Stromal cell of bone marrow (primary cell): ENCODE measurements around the gene SCNN1B.
"Not testable (repeated sequence)": the region's sequence is repeated elsewhere in the genome, so short reads cannot be mapped to it uniquely, and the experiment has no call there.

ENCODE experiments used
- DNase-seq: peaks from one replicate; pipeline ENCODE4 v3.0.0-alpha.2; 2012; ENCODE audit warnings: low read depth

SCNN1B gene

DNA sequence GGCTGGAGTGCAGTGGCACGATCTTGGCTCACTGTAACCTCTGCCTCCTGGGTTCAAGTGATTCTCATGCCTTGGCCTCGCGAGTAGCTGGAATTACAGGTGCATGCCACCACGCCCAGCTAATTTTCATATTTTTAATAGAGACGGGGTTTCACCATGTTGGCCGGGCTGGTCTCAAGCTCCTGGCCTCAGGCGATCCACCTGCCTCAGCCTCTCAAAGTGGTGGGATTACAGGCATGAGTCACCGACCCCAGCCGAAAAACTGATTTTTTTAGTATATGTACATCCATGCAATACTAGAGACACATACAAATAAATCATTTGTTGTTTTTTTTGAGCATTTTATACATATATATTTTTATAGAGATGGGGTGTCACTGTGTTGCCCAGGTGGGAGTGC lies 79.6 kb downstream of the SCNN1B start:
- not testable (repeated sequence) for DNase-seq

DNA sequence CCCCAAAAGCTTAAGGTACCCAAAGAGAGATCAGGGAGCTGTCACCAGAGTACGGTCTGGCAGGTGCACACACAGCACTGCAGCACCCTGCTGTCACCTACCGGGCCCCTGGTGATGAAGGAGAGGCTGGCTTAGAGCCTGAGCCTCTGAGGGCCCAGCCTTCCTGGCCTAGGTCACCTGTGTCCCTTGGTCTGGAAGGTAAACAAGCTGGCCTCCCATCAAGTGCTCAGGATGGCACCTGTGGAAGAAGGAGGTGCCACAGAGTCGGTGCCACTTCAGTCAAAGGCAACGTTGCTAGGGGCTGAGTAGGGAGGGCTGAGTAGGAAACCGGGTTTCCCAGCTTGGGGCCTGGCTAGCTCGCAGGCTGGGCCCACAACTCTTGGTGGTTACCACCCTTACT lies 80.2 kb downstream of the SCNN1B start:
- no peak for DNase-seq

DNA sequence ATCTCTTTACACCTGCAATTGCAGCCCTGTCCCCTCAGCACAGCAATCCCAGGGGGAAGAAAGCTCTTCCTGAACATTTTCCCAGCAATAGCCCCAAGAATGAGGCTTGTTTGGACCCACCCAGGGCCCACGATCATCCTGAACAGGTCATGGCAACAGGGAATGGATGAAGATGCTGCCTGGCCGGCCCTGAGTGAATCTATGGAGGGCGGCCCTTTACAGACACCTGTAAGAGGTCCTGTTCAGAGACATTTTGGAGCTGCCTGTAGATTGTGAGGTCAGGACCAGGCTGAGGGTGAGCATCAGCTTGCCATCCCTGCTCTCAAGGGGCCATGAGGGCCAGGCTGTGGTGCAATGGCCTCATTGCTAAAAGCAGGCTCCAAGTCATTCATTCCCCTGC lies 81.8 kb downstream of the SCNN1B start:
- no peak for DNase-seq

DNA sequence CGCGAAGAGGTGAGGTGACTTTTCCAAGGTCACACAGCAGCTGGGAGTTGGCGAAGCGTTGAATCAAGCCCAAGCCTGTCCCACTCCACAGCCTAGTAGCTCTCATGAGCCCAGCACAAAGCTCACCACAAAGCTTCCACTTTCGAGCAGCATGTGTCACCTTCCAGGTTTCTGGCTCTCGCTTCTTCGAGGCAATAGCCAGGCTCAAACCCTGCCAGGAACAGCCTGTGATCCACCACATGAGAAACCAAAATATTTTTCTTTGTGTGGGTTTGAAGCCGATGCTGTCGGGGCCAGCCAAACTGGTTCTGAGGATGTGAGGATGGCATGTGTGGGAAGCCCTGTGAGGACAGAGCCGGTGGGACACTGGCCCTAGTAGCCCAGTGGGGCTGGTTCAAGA lies 82.8 kb downstream of the SCNN1B start:
- peak; percentile 10 for DNase-seq

DNA sequence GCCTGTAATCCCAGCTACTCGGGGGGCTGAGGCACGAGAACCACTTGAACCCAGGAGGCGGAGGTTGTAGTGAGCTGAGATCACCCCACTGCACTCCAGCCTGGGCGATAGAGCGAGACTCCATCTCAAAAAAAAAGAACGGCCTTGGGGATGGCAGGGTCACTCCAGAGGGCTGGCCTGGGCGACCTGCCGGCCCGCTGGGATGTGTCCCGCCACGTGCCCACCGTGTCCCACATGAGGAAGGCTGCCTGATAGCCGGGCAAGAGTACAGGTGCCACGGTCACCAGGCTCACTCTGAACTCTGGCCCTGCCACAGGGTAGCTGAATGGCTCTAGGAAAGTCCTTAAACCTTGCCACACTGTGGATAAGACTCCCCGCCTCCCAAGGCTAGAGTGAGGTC lies 83.3 kb downstream of the SCNN1B start:
- no peak for DNase-seq

DNA sequence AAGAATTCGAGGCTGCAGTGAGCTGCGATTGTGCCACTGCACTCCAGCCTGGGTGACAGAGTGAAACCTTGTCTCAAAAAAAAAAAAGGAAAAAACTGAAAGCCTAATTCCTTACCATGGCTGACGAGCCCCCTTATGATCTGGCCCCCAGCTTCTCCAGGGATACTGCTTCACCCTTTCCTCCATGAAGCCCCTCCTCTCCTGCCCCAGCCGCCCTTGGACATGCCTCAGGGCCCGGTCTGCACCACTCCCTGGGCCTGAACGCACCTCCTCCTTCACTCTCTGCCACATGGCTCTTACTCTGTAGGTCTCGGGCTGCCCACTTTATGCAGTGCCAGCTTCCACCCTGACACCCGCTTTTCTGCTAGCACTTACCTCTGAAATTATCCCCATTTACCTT lies 85.6 kb downstream of the SCNN1B start:
- no peak for DNase-seq

DNA sequence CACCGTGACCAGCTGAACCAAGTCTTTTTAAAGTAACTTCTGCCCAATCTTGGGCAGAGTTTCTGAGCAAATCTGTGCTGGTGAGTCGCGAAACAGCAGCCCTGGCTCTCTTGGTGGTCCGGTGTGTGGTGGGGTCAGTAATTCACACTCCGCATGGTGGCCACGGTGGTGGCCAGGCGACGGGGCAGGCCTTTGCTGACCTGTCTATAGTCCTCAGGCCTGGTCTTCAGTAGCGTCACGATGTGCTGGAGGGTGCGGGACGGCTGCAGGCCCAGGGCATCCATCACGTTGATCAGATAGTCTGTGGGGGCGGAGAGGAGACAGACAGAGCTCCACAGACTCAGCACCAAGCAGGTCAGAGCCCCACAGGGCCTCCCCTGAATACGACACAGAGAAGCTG lies 86.7 kb downstream of the SCNN1B start:
- DNase-seq = no peak

DNA sequence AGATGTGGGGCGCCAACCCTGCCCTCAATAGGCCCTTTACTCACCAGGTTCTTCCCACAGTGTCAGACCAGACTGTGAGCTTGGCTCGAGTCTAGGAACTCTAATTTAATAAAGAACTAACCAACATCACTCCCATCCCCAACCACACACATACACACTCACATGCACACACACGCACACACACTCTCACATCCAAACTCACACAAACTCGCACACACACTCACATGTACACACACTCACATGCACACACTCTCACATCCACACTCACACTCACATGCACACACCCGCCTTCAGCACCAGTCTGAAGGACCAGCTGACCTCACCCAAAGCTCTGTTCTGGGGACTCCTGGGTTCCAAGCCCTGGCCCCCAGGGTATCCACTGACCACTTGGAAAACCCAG lies 87.1 kb downstream of the SCNN1B start:
- DNase-seq = no peak

DNA sequence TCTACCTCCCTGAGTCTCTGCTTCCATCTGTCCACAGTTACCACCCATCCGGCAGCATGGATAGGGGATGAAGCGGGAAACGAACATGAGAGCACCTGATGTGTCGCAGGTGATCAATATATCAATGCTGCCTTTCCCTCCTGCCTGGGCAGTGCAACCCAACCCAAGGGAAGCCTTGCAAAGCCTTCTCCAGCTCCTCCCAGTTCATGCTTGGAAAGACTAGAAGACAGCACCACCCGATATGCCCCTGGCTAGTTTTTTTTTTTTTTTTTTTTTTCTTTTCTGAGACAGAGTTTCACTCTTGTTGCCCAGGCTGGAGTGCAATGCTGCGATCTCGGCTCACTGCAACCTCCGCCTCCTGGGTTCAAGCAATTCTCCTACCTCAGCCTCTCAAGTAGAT lies 87.8 kb downstream of the SCNN1B start:
- not testable (repeated sequence) for DNase-seq

DNA sequence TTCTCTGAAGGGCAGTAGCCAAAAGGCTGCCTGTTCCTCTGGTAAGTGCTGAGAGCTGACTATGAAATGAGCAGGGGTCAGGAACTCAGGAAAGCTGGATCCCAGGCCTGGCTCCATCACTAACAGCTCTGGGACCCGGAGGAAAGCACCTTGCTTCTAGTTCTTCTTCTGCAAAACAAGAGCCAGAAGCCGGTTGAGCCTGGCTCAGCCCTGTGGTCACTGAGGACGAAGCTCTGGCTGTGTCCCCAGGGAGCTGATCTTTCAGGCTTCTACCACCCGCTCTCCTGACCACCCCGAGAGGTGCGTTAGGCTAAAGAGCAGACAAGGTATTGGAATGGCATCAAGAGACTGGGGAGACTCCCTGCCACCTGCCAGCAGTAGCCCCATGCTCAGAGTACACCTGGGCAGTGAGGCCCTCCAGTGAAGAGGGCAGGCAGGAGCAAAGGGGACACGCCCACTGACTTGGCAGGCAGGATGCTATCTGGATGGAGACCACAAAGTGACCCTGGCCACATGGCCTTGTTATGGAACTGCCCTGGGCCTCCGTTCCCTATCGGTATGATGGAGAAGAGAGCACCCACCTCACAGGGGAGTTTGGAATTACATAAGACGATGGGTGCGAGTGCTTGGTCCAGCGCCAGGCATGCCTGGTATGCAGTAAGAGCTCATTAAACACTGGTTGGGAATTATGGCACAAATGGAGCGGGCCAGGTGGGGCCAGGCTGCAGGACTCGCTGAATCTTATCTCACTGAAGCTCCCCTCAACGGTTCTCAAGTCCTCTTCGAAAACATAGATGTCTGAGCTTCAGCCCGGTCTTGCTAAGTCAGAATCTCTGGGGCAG lies 89.5 kb downstream of the SCNN1B start:
- DNase-seq = no peak

DNA sequence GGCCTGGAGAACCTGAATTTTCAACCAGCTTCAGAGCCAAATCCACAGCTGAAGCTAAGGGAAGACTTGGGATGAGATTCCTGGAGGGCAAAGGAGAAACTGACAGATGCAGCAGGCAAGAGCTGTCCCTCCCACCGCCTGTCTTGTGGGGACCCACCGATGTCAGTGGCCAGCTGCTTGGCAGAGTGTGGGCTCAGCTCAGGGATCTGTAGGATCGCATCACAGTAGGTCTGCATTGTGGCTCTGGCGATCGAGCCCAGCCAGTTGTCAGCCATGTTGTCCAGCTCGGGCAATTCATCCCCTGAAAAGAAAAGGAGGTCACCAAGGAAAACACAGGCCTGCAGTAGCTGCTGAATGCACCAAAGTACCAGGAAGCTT lies 90.1 kb downstream of the SCNN1B start:
- DNase-seq = no peak

DNA sequence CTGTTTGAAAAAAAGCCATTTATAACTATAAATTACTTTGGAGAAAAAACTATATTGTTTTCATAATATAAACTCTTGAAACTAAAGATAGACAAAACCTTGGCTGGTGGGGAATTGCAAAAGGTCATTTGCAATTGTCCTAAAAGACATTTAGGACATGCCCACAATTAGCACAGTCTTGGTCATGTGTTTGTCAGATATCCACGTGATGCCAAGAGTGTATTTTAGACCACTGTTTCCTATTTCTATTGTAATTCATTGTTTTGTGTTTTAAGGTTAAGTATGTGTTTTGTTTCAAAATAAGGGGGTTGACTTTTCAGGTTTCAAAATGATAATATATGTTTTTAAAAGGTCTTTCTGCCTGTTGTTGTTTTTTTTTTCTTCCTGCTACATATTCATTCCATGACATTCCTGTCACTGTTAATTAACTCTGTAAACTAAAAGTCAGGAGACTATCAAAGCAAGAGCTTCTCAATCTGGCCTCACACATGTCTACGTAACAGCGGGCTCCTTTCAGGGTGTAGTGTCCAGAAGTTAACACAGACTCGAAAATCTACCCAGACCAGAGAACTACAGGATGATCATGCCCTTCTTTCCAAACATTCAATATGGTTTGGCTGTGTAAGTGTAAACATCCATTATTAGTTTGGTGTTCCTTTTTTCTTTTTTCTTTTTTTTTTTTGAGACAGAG lies 92.2 kb downstream of the SCNN1B start:
- DNase-seq = no peak

DNA sequence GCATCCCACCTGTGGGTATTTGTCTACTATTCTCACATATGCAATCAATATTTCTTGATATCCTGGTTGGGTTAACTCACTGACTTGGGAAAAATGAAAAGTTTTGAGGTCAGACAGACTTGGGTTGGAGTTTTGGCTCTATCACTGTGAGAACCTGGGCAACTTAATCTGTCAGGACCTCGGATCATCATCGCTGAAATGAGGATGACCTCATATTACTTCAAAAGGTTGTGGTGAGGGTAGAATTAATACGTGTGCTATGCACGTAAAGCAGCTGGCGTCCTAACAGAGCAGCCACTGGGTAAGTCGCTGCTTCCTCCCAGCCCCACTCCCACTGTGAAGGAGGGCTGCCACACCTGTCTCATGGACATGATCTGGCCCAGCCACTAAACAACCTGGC lies 93.6 kb downstream of the SCNN1B start:
- no peak for DNase-seq

DNA sequence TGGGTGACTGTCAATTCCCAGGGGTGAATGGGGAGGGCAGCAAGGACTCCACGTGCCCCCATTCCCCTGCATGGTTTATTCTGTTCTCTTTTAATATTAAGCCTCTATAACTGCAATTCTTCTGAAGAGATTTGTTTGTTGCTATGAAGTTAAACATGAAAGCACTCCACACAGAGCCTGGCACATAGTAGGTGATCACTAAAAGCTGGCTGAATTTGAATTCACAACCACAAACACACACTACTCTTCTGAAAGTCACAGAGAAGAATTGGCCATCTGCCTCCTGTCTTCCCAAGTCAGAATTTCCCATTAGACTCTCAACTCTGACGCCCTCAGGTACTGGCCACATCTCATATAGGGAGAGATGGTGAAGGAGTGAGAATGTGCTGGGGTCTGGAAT lies 95.4 kb downstream of the SCNN1B start:
- DNase-seq = no peak

DNA sequence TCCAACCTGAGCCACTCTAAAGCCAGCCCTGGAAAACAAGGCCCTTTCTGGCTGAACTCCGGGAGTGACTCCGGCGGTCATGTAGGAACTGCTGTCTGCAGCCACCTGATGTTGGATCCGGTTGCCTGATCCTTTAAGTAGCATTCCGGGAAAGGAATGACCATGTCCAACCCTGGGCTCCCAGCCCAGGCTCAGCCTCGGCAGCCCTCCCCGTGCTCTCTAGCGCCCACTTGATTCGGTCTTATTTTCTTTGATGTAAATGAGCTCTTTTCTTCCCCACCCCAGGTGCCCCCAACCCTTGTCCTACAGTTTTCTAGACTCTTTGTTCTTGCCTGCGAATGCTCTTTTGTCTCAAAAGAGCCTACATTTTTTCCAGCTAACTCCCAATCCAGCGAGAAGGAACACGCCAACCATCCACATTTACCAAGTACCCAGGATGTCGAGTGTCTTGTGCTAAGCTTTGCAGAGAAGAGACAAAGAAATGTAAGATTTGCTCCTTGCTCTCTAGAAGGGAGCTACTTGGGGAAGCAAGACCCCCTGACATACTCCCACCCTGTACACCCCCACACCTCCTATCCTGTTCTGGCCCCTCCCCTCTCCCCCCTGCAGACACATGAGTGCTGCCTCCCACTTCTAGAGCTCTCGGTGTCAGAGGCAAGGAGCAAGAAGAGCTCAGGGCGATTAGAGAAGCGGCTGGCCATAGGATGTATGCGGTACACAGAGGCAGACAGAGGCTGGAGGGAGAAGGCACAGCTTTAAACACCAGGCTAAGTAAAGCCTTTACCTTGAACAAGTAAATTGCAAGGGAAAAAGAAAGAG lies 97.1 kb downstream of the SCNN1B start:
- DNase-seq = no peak

DNA sequence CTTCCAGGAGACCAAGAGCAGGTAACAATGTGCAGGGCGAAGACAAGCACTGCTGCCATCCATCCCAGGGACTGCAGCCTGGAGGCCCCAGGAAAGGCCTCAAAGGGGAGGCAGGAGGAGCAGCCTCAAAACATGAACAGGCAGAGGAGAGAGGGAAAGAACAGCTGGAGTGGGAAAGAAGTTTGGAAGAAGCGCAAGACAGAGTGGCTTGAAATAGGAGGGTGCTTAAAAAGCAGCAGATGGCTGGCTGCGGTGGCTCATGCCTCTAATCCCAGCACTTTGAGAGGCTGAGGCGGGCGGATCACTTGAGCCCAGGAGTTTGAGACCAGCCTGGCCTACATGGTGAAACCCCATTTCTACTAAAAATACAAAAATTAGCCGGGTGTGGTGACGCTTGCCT lies 98.3 kb downstream of the SCNN1B start:
- not testable (repeated sequence) for DNase-seq

DNA sequence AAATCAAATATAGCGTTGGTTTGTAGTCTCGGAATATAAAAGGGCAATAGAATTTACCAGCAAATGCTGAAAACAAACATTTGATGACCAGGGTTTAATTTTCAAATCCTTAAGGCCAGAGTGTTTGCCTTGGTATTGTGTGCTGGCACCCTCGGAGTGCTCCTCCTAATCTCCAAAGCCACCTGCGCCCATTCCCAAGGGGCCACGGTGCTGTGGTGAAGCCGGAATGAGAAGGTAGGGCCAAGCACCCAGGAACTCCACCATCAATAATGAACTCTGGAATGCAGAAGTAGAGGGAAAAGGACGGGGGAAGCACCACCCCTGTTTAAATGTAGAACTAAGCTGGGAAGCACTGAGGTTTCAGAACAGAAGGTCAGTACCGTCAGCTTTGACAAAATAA lies 99.0 kb downstream of the SCNN1B start:
- DNase-seq = no peak

DNA sequence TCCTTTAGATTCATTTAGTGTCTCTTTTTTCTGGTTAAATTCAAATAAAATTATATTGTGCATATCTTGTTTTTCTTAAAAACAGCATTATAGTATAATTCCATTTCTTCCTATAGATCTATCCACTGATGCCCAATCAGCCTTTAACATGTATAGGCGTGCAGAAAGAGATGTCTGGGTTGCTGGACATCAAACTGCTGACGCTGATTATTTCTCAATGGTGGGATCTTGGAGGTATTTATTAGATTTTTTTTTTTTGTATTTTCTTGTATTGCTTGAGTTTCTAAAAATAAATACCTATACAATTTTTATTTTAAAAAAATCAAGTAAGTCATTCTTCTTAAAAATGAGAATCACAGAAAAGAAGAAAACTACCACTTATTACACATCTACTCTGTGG lies 100.0 kb downstream of the SCNN1B start:
- no peak for DNase-seq

DNA sequence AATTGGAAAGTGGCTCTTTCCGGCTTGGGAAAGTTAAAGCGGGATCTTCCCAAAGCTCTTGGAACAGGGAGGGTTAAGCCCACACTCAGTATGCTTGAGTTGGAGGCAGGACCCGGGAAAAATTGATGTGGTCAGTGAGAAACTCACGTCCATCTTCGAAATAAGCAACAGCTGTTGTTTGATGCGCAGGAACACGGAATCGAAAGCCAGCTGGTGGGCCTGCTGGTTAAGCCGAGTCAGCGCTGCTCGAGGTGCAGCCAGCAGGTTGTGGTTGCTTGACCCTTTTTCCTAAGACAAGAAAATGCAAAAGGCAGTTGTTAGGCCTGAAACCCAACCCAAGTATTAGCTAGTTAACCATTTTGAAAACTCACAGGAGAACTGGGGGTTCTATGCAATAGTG lies 101.4 kb downstream of the SCNN1B start:
- no peak for DNase-seq

DNA sequence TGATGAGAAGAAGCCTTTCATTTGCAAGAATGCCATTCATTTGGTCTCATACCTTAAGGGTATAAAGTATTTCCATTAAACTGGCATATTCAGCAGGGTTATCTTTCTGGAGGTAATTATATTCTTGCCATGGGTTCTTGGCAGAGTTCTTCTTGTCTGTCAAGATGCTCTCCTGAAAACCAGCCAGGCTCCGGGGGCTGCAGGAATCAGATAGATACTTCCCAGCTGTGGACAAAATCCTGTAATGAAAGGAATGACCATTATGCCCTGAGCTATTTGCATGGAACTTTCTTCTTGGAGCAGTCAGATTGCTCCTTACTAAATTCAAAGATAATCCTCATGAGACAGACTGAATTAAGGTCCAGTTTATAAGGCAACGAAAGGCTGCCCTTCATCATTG lies 103.9 kb downstream of the SCNN1B start:
- no peak for DNase-seq

DNA sequence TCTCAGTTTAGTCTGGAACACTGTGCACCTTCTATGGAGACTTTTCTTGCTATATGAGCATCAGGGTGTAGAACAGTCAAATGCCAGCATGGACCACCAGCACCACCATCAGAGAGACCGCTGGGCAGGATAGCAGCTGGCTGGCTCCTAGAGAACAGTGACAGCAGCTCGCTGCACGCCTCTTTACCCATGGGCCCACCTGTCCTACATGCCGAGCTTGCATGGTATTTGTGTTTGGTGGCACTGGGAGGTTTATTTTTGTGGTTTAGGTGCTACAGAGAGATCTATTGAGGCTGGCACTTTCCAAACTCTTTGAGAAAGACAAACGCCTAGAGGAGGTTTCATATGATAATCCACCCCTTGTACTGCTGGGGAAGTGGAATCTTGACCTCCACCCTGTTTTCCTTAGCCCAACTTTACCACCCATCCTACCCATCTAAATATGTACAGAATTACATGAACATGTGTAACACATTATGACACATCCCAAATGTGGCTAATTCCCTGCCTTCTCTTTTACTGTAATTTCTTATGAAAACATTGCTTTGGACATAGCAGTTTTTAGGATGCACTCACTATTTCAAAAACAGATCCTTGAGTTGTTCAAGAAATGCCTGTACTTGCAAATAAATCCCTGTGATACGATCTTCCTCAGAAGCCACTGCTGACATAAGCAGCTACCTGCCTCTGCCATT lies 104.6 kb downstream of the SCNN1B start:
- DNase-seq = no peak

DNA sequence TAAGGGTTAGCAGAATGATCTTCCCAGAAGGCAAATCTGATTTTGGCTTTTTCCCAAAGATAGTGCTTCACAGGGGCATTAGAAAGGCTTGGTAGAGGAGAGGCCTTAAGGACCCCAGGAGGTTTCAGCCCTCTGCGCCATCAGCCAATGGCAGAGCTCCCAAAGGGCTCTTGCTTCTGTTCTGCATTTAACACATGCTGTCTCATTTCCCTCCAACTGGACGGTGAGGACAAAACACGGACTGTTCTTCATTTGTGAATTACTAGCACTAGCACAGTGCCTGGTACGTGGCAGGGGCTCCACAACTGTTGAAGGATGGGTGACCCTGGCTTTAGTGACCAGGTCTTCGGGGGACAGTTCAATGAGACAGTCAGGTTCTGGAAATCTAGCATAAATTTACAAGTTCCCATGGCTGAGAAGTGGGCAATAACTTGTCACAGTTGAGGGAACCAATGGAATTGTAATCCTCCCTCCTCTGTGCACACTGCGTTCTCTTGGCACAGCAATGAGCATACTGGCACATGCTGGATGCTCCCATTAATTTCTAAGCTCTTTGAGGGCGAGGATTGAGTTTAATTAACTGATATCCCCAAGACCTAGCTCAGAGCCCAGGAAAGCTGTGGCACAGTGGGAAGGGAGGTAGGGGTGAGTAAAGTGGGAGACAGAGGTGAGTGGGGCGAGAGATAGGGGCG lies 105.5 kb downstream of the SCNN1B start:
- no peak for DNase-seq
